GM12878 (cell line): Measurements from ENCODE around the gene LDLRAD4. TPM values are rescaled to one million over a fixed set of nuclear protein-coding genes. Genes with fewer than 3 reads are reported as not detected.

Experiments
- ATAC-seq: fragments of 200-7000 bp; cut with Tn5 transposase; 3 replicates; pipeline ENCODE4 v1.9.1; 2020; ENCODE audit warnings: mild to moderate bottlenecking, moderate library complexity
- BruUV-seq: library from RNA; stranded (reverse); fragments of 400-500 nt; replicated peaks from 2 replicates; lab custom pipeline; 2021; lab: Mats Ljungman, UMichigan
- CTCF ChIA-PET: fragments of 300-600 bp; sonication (Branson Sonifier 250); formaldehyde crosslinking; extraction: SDS; loops from one replicate; lab custom pipeline; 2021; ENCODE audit warnings: inconsistent platforms; lab: Yijun Ruan, JAX
- POLR2A ChIA-PET: fragments of 350-600 bp; formaldehyde crosslinking; extraction: SDS; loops from one replicate; lab custom pipeline; 2021; ENCODE audit warnings: inconsistent platforms; lab: Charles Lee
- RAD21 ChIA-PET: fragments of 300-600 bp; sonication (Branson Sonifier 250); formaldehyde crosslinking; loops from one replicate; lab custom pipeline; 2023; ENCODE audit warnings: antibody characterized with exemption; ENCODE audit not compliant: unreplicated experiment; lab: Charles Lee
- SMC1A ChIA-PET: fragments of 300-600 bp; sonication (Branson Sonifier 250); formaldehyde crosslinking; loops from one replicate; lab custom pipeline; 2023; ENCODE audit not compliant: unreplicated experiment, uncharacterized antibody; lab: Charles Lee
- DNase-seq: peaks from one replicate; pipeline ENCODE4 v3.0.0-alpha.2; 2011; ENCODE audit warnings: low read depth, low spot score
- FAIRE-seq: peaks from 3 replicates; lab custom pipeline; 2011; peaks lifted over from hg19 to GRCh38; lab: Jason Lieb, UNC
- H2AFZ ChIP-seq: 2 replicates; pipeline ENCODE4 v1.6.0; 2011; ENCODE audit warnings: low read depth, low read length, control low read depth; ENCODE audit not compliant: control insufficient read depth
- H3K27ac ChIP-seq: 2 replicates; pipeline ENCODE4 v1.5.1; 2011; ENCODE audit warnings: control low read depth; ENCODE audit not compliant: control insufficient read depth, insufficient read depth
- H3K27me3 ChIP-seq, 2 experiments: replicated peaks in 1 of 2; 2 replicates each; pipeline versions ENCODE4 v1.6.0 to v1.6.1; 2011; ENCODE audit warnings: low read length in 1 of 2; ENCODE audit not compliant: control insufficient read depth in 2 of 2, insufficient read depth in 2 of 2
- H3K36me3 ChIP-seq, 2 experiments: 2 replicates each; pipeline ENCODE4 v1.5.1; 2011; ENCODE audit warnings: low read length in 1 of 2; ENCODE audit not compliant: control insufficient read depth in 2 of 2, insufficient read depth in 2 of 2
- H3K4me1 ChIP-seq: 2 replicates; pipeline ENCODE4 v1.6.1; 2011; ENCODE audit warnings: mild to moderate bottlenecking, low read length, moderate library complexity, mixed read lengths; ENCODE audit not compliant: control insufficient read depth, insufficient read depth
- H3K4me2 ChIP-seq: 2 replicates; pipeline ENCODE4 v1.6.0; 2011; ENCODE audit warnings: control low read depth; ENCODE audit not compliant: control insufficient read depth, insufficient read depth
- H3K4me3 ChIP-seq: fragments of 200-600 bp; sonication (generic); 2 replicates; pipeline ENCODE4 v1.5.1; 2016
- H3K79me2 ChIP-seq: 2 replicates; pipeline ENCODE4 v1.6.0; 2011; ENCODE audit warnings: low read length; ENCODE audit not compliant: control insufficient read depth, insufficient read depth
- H3K9ac ChIP-seq: 2 replicates; pipeline ENCODE4 v1.8.0; 2011; ENCODE audit warnings: low read length, control low read depth, mixed read lengths; ENCODE audit not compliant: control insufficient read depth, insufficient read depth
- H3K9me3 ChIP-seq: replicated peaks from 3 replicates; pipeline ENCODE4 v1.5.1; 2011; ENCODE audit warnings: mild to moderate bottlenecking, low read length; ENCODE audit not compliant: control insufficient read depth, insufficient read depth
- H4K20me1 ChIP-seq: 2 replicates; pipeline ENCODE4 v1.6.0; 2011; ENCODE audit not compliant: control insufficient read depth, insufficient read depth
- CBX3 ChIP-seq: fragments of 200-600 bp; sonication (generic); IDR thresholded peaks from 2 replicates; pipeline ENCODE4 v1.6.1; 2016; ENCODE audit warnings: low read depth, borderline replicate concordance
- CHD2 ChIP-seq: IDR thresholded peaks from 2 replicates; pipeline ENCODE4 v1.6.1; 2011; ENCODE audit warnings: low read depth, low read length, improper control_type of control experiment, borderline replicate concordance
- CREB1 ChIP-seq: IDR thresholded peaks from 2 replicates; pipeline ENCODE4 v1.6.1; 2012; ENCODE audit warnings: low read depth, mild to moderate bottlenecking, inconsistent platforms
- ETV6 ChIP-seq, 2 experiments: fragments of 450-650 bp in 1 of 2; IDR thresholded peaks in 1 of 2; conservative IDR thresholded peaks in 1 of 2; 2 replicates each; pipeline ENCODE4 v1.6.1; 2014; ENCODE audit warnings: antibody characterized with exemption in 1 of 2, borderline replicate concordance in 1 of 2, low read depth in 1 of 2, mild to moderate bottlenecking in 1 of 2, moderate library complexity in 1 of 2
- EZH2 ChIP-seq: IDR thresholded peaks from 2 replicates; pipeline ENCODE4 v1.6.1; 2012; ENCODE audit warnings: low read depth, mild to moderate bottlenecking, control low read depth, inconsistent platforms, low read length, borderline replicate concordance; ENCODE audit not compliant: control insufficient read depth
- FOXK2 ChIP-seq: fragments of 450-650 bp; IDR thresholded peaks from 2 replicates; pipeline ENCODE4 v1.6.1; 2017; ENCODE audit warnings: mild to moderate bottlenecking, moderate library complexity
- KAT2A ChIP-seq: conservative IDR thresholded peaks from 2 replicates; pipeline ENCODE4 v1.6.1; 2011; ENCODE audit warnings: low read depth, low read length; ENCODE audit not compliant: control insufficient read depth
- KDM1A ChIP-seq: fragments of 200-600 bp; sonication (generic); IDR thresholded peaks from 2 replicates; pipeline ENCODE4 v1.6.1; 2016; ENCODE audit warnings: borderline replicate concordance
- MEF2A ChIP-seq: IDR thresholded peaks from 2 replicates; pipeline ENCODE4 v1.6.1; 2011; ENCODE audit warnings: low read depth, mild to moderate bottlenecking, low read length, moderate library complexity; ENCODE audit not compliant: insufficient read depth
- SMAD5 ChIP-seq: IDR thresholded peaks from 2 replicates; pipeline ENCODE4 v1.6.1; 2016; ENCODE audit warnings: antibody characterized with exemption, low read depth
- SREBF2 ChIP-seq: IDR thresholded peaks from 2 replicates; pipeline ENCODE4 v1.6.1; 2012; ENCODE audit warnings: mild to moderate bottlenecking, low read length
- STAT1 ChIP-seq: fragments of 450-650 bp; conservative IDR thresholded peaks from 2 replicates; pipeline ENCODE4 v1.6.1; 2014; ENCODE audit warnings: antibody characterized with exemption, mild to moderate bottlenecking
- SUZ12 ChIP-seq: fragments of 200-600 bp; sonication (generic); IDR thresholded peaks from one replicate; pipeline ENCODE4 v1.6.1; 2018; ENCODE audit warnings: antibody characterized with exemption, mild to moderate bottlenecking; ENCODE audit not compliant: unreplicated experiment
- TARDBP ChIP-seq: IDR thresholded peaks from 2 replicates; pipeline ENCODE4 v1.6.1; 2016; ENCODE audit warnings: borderline replicate concordance
- ZBED1 ChIP-seq: IDR thresholded peaks from 2 replicates; pipeline ENCODE4 v1.6.1; 2016; ENCODE audit warnings: borderline replicate concordance
- ZNF24 ChIP-seq: fragments of 450-650 bp; IDR thresholded peaks from 2 replicates; pipeline ENCODE4 v1.6.1; 2017; ENCODE audit warnings: antibody characterized with exemption, mild to moderate bottlenecking
- WGBS: methylation state at CpG from one replicate; pipeline ENCODE4 v1.1.6; 2016; ENCODE audit warnings: low lambda C conversion rate; ENCODE audit not compliant: insufficient replicate concordance, insufficient coverage; ENCODE audit errors: missing lambda C conversion rate; 5-methylcytosine and 5-hydroxymethylcytosine counted together
- in situ Hi-C: fragments of 300-500 bp; cut with MboI; formaldehyde crosslinking; loops from 9 replicates; pipeline ENCODE4 v1.14.3; 2018; ENCODE audit warnings: mixed read lengths
- intact Hi-C: fragments of 100-400 bp; cut with micrococcal nuclease; formaldehyde crosslinking; loops from one replicate; pipeline ENCODE4 v1.14.2; 2022; ENCODE audit not compliant: unreplicated experiment
- polyA plus RNA-seq, 11 experiments: library from polyadenylated mRNA; depleted of rRNA in 4 of 11; unstranded in 6 of 11; stranded (reverse) in 5 of 11; fragments of >200 nt; fragmentation: Nextera tagmentation in 4 of 11; fragmentation: Illumina TruSeq in 1 of 11; extraction: Ambion mirVana in 4 of 11; extraction: Trizol in 1 of 11; gene quantifications; 1 replicate in 1 of 11; 2 replicates in 10 of 11; pipeline versions ENCODE4 v1.2.1 to v1.2.3, GENCODE V29; 2011 to 2016; ENCODE audit warnings: inconsistent platforms in 2 of 11, missing spikeins in 2 of 11, low read depth in 1 of 11
- total RNA-seq, 4 experiments: library from RNA; depleted of rRNA in 3 of 4; stranded (reverse); fragments of >200 nt in 3 of 4; fragmentation: Illumina TruSeq in 1 of 4; extraction: Trizol in 1 of 4; gene quantifications; 2 replicates each; pipeline versions ENCODE4 v1.2.1 to v1.2.3, GENCODE V29; 2013 to 2021
- TF ChIP-seq, protein P1 (sequence below): IDR thresholded peaks from 2 replicates; pipeline ENCODE4 v1.6.1; 2012; ENCODE audit warnings: low read depth, low read length, improper control_type of control experiment
- TF ChIP-seq, protein P2 (sequence below): fragments of 150-350 bp; IDR thresholded peaks from 2 replicates; pipeline ENCODE4 v1.6.1; 2016; ENCODE audit warnings: low read depth, low read length

Gene LDLRAD4
- total and polyA plus RNA-seq, 10 of the 15 experiments (the other 5 are each of a cell fraction or from before 2014, with no cell fraction given), result 2.7 to 16.8 (median 11.2) TPM

DNA sequence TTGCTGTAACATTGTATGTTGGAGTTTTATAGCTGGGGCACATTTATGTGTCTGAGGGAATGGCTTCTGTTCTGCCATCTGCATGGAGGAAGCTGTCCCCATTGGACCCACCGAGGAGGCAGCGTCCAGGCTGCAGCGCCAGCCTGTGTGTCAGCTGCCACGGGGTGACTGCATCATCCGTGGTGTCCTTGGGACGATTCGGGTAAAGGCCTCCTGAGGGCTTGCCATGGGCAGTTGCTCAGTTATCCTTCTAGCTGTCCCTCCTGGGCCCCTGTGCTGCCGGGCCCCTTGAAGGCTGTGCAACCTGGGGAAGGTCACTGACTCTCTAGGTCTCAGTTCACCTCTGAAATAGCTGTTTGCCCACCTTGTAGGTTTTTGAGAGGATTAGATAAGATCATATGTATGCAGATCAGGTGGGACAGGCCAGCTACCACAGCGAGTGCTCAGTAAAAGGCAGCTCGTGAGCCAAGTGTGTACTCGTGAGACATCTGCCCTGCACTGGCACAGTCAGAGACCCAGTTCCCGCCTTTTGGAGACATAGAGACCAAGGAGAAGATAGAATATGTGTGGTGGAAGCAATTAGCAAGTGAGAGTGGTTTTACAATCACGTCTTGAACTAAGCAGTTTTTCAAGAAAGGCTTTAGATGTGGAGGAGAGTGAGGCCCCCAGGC lies 10.6 kb downstream of the LDLRAD4 start:
- ChIA-PET POLR2A (no interaction called here), RAD21 (interaction anchor here (1.2 kb wide), 1 partner anchor 13 kb away, joined by 4 read pairs; no protein-coding TSS in a partner anchor), CTCF (interaction anchor here (1.2 kb wide), 1 partner anchor 13 kb away, joined by 3 read pairs; no protein-coding TSS in a partner anchor), SMC1A (no interaction called here)
- no TSS peak for BruUV-seq
- in situ Hi-C loops (no loop called here), intact Hi-C loops (loop anchor here (10.0 kb wide), 1 partner anchor 46 kb away; no protein-coding TSS in a partner anchor)
- H3K27ac ChIP-seq, result no peak overlapping the region
- no peaks in the 10 kb centered on the region for H3K9me3 ChIP-seq
- no peak for TF ChIP-seq KDM1A
- TF ChIP-seq, protein P1, sequence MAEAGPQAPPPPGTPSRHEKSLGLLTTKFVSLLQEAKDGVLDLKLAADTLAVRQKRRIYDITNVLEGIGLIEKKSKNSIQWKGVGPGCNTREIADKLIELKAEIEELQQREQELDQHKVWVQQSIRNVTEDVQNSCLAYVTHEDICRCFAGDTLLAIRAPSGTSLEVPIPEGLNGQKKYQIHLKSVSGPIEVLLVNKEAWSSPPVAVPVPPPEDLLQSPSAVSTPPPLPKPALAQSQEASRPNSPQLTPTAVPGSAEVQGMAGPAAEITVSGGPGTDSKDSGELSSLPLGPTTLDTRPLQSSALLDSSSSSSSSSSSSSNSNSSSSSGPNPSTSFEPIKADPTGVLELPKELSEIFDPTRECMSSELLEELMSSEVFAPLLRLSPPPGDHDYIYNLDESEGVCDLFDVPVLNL, result no peak
- TF ChIP-seq FOXK2, result no peak
- TF ChIP-seq MEF2A, result no peak
- no peak for TF ChIP-seq CHD2
- TF ChIP-seq SUZ12, result no peak
- TF ChIP-seq CBX3, result no peak
- no peak for TF ChIP-seq CREB1
- TF ChIP-seq TARDBP, result no peak
- TF ChIP-seq ZBED1, result no peak
- TF ChIP-seq, protein P2, sequence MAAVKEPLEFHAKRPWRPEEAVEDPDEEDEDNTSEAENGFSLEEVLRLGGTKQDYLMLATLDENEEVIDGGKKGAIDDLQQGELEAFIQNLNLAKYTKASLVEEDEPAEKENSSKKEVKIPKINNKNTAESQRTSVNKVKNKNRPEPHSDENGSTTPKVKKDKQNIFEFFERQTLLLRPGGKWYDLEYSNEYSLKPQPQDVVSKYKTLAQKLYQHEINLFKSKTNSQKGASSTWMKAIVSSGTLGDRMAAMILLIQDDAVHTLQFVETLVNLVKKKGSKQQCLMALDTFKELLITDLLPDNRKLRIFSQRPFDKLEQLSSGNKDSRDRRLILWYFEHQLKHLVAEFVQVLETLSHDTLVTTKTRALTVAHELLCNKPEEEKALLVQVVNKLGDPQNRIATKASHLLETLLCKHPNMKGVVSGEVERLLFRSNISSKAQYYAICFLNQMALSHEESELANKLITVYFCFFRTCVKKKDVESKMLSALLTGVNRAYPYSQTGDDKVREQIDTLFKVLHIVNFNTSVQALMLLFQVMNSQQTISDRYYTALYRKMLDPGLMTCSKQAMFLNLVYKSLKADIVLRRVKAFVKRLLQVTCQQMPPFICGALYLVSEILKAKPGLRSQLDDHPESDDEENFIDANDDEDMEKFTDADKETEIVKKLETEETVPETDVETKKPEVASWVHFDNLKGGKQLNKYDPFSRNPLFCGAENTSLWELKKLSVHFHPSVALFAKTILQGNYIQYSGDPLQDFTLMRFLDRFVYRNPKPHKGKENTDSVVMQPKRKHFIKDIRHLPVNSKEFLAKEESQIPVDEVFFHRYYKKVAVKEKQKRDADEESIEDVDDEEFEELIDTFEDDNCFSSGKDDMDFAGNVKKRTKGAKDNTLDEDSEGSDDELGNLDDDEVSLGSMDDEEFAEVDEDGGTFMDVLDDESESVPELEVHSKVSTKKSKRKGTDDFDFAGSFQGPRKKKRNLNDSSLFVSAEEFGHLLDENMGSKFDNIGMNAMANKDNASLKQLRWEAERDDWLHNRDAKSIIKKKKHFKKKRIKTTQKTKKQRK, result no peak
- TF ChIP-seq SREBF2, result no peak
- no peak for TF ChIP-seq KAT2A
- TF ChIP-seq ETV6 (conservative IDR thresholded peaks at IDR 0.05 in 1 of 2, IDR thresholded peaks at IDR 0.05 in 1 of 2; ENCODE audit: borderline replicate concordance in 1 of 2, low read depth in 1 of 2), result no peak
- no peak for TF ChIP-seq EZH2
- TF ChIP-seq SMAD5, result no peak
- no peak for TF ChIP-seq ZNF24
- no peak for TF ChIP-seq STAT1
- ATAC-seq (no peak), DNase-seq (no peak), FAIRE-seq (no peak)
- no peak overlapping the region for H3K4me3 ChIP-seq
- WGBS, result 33% methylated on average over 13 of the region's 13 CpGs
- H3K4me2 ChIP-seq, result no peak overlapping the region
- no peak overlapping the region for H2AFZ ChIP-seq
- no peaks in the 10 kb centered on the region for H3K4me1 ChIP-seq
- peaks cover 0 to 2% of the 10 kb centered on the region in 2 experiments; a peak in 3 of 4 replicates for H3K27me3 ChIP-seq
- H3K9ac ChIP-seq, result no peak overlapping the region
- no peaks in the 10 kb centered on the region for H4K20me1 ChIP-seq
- no peaks in the 10 kb centered on the region for H3K79me2 ChIP-seq
- no peaks in the 10 kb centered on the region for H3K36me3 ChIP-seq
